H1 (cell line): ENCODE data around the gene RAD51B.

Experiments used
- CEBPB ChIP-seq: IDR thresholded peaks from 2 replicates; pipeline ENCODE4 v1.6.1; 2012; ENCODE audit warnings: low read depth, low read length
- CHD1 ChIP-seq: IDR thresholded peaks from 2 replicates; pipeline ENCODE4 v1.6.1; 2012; ENCODE audit warnings: low read depth, low read length, improper control_type of control experiment
- EZH2 ChIP-seq: fragments of 200-600 bp; sonication (generic); IDR thresholded peaks from 2 replicates; pipeline ENCODE4 v1.7.1; 2012; ENCODE audit warnings: low read depth, mild to moderate bottlenecking, moderate library complexity, low read length, inconsistent platforms; ENCODE audit not compliant: severe bottlenecking
- HDAC2 ChIP-seq, 2 experiments: fragments of 300-600 bp in 1 of 2; sonication (generic) in 1 of 2; IDR thresholded peaks; 2 replicates each; pipeline ENCODE4 v1.6.1; 2011 to 2012; ENCODE audit warnings: low read depth in 2 of 2, low read length in 2 of 2, mild to moderate bottlenecking in 2 of 2, moderate library complexity in 2 of 2, borderline replicate concordance in 1 of 2, inconsistent platforms in 1 of 2
- TAF7 ChIP-seq: optimal IDR thresholded peaks from 2 replicates; pipeline ENCODE3; 2011; ENCODE audit warnings: low read depth, mild to moderate bottlenecking, inconsistent platforms, low read length, moderate library complexity, borderline replicate concordance
- TBP ChIP-seq: IDR thresholded peaks from 2 replicates; pipeline ENCODE4 v1.6.1; 2011; ENCODE audit warnings: low read depth, low read length, improper control_type of control experiment
- TF ChIP-seq, protein P1 (sequence below): IDR thresholded peaks from 2 replicates; pipeline ENCODE4 v1.6.1; 2012; ENCODE audit warnings: low read length, inconsistent platforms

DNA sequence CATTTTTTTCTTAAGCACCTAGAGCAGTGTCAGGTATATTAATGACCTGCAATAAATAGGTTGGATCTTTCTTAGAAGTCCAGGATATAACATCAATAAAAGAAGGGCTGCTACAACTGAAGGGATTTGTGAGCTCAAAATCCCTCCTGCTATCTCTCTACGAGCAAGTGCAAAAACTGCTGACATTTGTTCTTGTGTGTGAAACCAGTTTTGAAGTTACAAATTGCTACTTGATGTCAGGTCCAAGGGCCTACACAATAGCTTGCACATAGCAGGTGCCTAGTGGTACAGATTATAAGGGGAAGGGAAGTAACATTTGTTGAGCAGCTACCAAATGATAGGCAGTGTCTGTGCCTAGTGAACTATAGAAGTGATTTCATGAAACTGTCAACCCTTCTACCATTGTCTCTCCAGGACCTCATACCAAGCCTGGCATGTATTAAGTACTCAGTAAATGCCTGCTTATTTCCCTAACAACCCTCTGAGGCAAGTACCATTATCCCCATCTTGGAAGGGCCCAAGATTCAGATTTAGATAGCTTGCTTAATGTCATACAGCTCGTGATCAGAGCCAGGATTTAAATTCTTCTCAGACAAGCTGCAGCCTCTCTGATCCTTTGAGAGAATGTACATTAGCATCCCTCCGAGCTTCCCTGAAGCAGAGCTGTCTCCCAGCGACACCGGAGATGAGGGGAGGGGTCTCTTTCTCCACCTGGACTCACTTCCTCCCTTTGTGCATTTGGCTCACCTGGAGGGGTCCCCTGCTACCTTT is 673.0 kb downstream of the RAD51B start:
- TF ChIP-seq TAF7, result no peak
- TF ChIP-seq, protein P1, sequence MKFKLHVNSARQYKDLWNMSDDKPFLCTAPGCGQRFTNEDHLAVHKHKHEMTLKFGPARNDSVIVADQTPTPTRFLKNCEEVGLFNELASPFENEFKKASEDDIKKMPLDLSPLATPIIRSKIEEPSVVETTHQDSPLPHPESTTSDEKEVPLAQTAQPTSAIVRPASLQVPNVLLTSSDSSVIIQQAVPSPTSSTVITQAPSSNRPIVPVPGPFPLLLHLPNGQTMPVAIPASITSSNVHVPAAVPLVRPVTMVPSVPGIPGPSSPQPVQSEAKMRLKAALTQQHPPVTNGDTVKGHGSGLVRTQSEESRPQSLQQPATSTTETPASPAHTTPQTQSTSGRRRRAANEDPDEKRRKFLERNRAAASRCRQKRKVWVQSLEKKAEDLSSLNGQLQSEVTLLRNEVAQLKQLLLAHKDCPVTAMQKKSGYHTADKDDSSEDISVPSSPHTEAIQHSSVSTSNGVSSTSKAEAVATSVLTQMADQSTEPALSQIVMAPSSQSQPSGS, result no peak
- TF ChIP-seq EZH2, result no peak
- no peak for TF ChIP-seq TBP
- no peak for TF ChIP-seq HDAC2 (IDR thresholded peaks at IDR 0.05; ENCODE audit: borderline replicate concordance in 1 of 2, low read depth in 2 of 2, low read length in 2 of 2)
- no peak for TF ChIP-seq CEBPB
- no peak for TF ChIP-seq CHD1
